BE2C (cell line): Measurements from ENCODE around the gene RING1.

ENCODE experiments used
- DNase-seq: peaks from one replicate; pipeline ENCODE4 v3.0.0-alpha.2; 2020
- H3K27me3 ChIP-seq: fragments of 250-450 bp; sonication (Bioruptor Pico); 2 replicates; pipeline ENCODE4 v1.5.1; 2020; ENCODE audit warnings: mild to moderate bottlenecking
- H3K36me3 ChIP-seq: fragments of 250-450 bp; sonication (Bioruptor Pico); 2 replicates; pipeline ENCODE4 v1.5.1; 2020; ENCODE audit warnings: mild to moderate bottlenecking
- H3K4me1 ChIP-seq: fragments of 250-450 bp; sonication (Bioruptor Pico); 2 replicates; pipeline ENCODE4 v1.5.1; 2020
- H3K4me3 ChIP-seq: 2 replicates; pipeline ENCODE4 v1.5.1; 2011; ENCODE audit warnings: low read depth, low read length
- H3K9me3 ChIP-seq: fragments of 250-450 bp; sonication (Bioruptor Pico); 2 replicates; pipeline ENCODE4 v1.5.1; 2020
- CTCF ChIP-seq: IDR thresholded peaks from 2 replicates; pipeline ENCODE4 v1.5.1; 2012; ENCODE audit warnings: mild to moderate bottlenecking, low read depth, low read length

The RING1 gene

GRCh38 chr6:33171016-33171879 is 37.1 kb upstream of the RING1 start:
- Histone ChIP-seq H3K36me3 (no peaks in the 10 kb centered on the region), H3K9me3 (no peaks in the 10 kb centered on the region), H3K4me1 (peaks cover 3% of the 10 kb centered on the region; the same call in 1 of the 2 replicates), H3K27me3 (no peaks in the 10 kb centered on the region), H3K4me3 (no peak overlapping the region)
- no peak for DNase-seq
- no peak for TF ChIP-seq CTCF

GRCh38 chr6:33171880-33172687 is 36.2 kb upstream of the RING1 start:
- no peak for DNase-seq
- H3K36me3 ChIP-seq: no peaks in the 10 kb centered on the region
- TF ChIP-seq CTCF: no peak
- no peaks in the 10 kb centered on the region for H3K27me3 ChIP-seq
- H3K9me3 ChIP-seq: no peaks in the 10 kb centered on the region
- H3K4me1 ChIP-seq: peaks cover 3% of the 10 kb centered on the region; the same call in 1 of the 2 replicates
- H3K4me3 ChIP-seq: no peak overlapping the region

DNA sequence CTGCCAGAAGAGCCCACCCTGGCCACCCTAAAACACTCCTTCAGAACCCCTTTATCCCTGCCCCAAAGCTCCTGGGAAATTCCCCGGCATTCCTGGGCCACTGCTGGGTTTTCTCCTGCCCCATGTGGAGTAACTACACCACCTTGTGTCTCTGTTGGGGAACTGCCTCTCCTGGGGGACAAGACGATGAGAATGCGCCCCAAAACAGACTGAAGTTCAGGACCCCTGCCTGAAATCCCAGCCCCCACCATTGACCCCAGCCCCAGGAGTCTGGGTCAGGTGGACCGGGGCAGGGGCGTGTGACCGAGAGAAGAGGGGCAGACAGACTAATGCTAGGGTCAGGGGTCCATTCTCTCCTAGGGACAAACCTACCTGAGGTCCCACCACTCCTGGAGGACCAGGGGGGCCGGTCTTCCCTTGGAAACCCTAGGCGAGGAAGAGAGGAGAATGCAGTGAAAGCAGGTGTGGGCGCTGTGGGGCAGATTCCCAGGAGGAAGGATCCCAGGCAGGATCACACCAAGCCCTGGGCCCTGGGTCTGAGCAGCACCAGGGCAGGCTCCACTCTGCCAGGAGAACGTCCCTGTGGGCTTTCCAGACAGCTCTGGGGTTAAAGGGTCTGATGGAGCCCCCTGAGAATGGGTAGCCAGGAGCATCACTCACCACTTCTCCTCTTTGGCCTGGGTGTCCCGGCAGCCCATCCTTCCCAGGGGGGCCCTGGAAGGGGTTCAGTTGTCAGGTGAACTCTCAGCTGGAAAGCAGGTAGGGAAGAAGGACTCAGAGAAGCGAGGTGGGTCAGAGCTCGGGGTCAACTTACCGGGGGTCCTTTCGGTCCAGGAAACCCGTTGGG is 35.4 kb upstream of the RING1 start:
- Histone ChIP-seq H3K9me3 (no peaks in the 10 kb centered on the region), H3K4me3 (no peak overlapping the region), H3K27me3 (no peaks in the 10 kb centered on the region), H3K4me1 (peaks cover 3% of the 10 kb centered on the region; the same call in 1 of the 2 replicates), H3K36me3 (no peaks in the 10 kb centered on the region)
- TF ChIP-seq CTCF: peak; percentile 62
- DNase-seq: peak; percentile 29

DNA sequence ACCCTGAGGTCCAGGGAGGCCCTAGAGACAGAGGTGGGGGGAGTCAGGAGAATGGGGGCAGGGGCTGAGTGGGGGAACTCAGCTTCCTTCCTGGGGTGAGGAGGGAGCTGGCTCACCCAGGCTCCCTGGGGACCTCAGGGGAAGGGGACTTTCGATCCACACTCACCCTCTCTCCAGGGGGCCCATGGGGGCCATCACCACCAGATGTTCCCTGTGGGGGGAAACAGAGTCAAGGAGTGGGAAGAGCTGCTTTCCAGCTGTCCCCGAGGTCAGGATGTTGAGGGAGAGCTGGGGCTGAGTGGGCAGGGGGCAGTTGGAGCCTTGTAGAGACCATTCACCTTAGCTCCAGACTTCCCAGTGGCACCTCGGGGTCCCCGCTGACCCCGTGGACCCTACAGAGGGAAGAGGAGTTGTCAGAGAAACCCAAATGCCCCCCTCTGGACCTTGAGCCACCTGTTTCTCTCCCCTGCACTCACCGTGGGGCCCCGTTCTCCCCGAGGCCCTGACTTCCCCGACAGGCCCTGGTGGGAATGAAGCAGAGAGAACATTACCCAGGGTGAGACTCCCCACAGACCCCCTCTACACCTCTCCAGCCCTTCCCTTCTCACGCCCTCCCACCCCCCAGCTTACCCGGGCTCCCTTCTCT is 34.6 kb upstream of the RING1 start:
- H3K27me3 ChIP-seq: no peaks in the 10 kb centered on the region
- H3K4me3 ChIP-seq: no peak overlapping the region
- H3K9me3 ChIP-seq: no peaks in the 10 kb centered on the region
- no peak for DNase-seq
- peaks cover 3% of the 10 kb centered on the region; the same call in 1 of the 2 replicates for H3K4me1 ChIP-seq
- H3K36me3 ChIP-seq: no peaks in the 10 kb centered on the region
- no peak for TF ChIP-seq CTCF

DNA sequence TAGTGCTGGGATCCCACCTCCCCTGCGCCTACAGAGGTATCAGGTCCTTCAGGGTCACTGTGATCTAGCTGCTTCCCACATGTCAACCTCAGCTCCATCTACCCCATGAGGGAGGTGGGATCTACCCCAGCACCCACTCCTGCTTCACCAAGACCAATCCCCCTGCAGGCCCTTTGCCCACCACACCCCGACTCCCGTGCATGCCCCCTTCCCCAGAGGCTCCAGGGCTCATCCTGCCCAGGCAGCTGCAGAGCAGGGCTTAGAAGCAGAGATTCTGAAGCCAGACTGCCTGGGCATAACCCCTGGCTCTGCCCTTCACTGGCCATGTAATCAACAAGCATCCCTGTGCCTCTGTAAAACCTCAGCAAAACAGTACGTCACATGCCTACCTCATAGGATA is 33.5 kb upstream of the RING1 start:
- DNase-seq: no peak
- Histone ChIP-seq H3K9me3 (no peaks in the 10 kb centered on the region), H3K36me3 (no peaks in the 10 kb centered on the region), H3K27me3 (no peaks in the 10 kb centered on the region), H3K4me1 (peaks cover 3% of the 10 kb centered on the region; the same call in 1 of the 2 replicates), H3K4me3 (no peak overlapping the region)
- TF ChIP-seq CTCF: no peak
